SK-N-MC (cell line): ENCODE results near the gene MTG2.

Experiments used
- EZH2 ChIP-seq: fragments of 200-600 bp; sonication (generic); IDR thresholded peaks from one replicate; pipeline ENCODE4 v1.6.1; 2017; ENCODE audit warnings: antibody characterized with exemption
- POLR2AphosphoS5 ChIP-seq: IDR thresholded peaks from 2 replicates; pipeline ENCODE4 v1.6.1; 2012; ENCODE audit warnings: mild to moderate bottlenecking, low read depth, low read length, borderline replicate concordance

GRCh38 chr20:62205618-62206387, 23.0 kb downstream of the MTG2 start:
- TF ChIP-seq POLR2AphosphoS5: no peak
- no peak for TF ChIP-seq EZH2
